Tibial artery (tissue), 4 donors: Measurements from ENCODE around the gene FTCD.

Source experiments
- DNase-seq, 2 donors: peaks; one replicate each; pipeline ENCODE4 v3.0.0-alpha.2; 2019
- H3K27ac ChIP-seq, 2 donors: fragments of 200-600 bp; sonication (generic) in 1 of 2; 1 replicate in 1 of 2; 2 replicates in 1 of 2; pipeline ENCODE4 v1.5.1; 2018 to 2019; ENCODE audit warnings: mild to moderate bottlenecking in 1 of 2
- H3K27me3 ChIP-seq, 2 donors: fragments of 200-600 bp; sonication (generic) in 1 of 2; one replicate each; pipeline versions ENCODE4 v1.5.1 to v1.6.0; 2016 to 2019
- H3K36me3 ChIP-seq, 3 donors: fragments of 200-600 bp; sonication (generic) in 2 of 3; one replicate each; pipeline ENCODE4 v1.5.1; 2016 to 2019; ENCODE audit warnings: mild to moderate bottlenecking in 2 of 3
- H3K4me1 ChIP-seq, 4 donors: fragments of 200-600 bp; sonication (generic) in 2 of 4; 1 replicate in 3 of 4; 2 replicates in 1 of 4; pipeline ENCODE4 v1.5.1; 2016 to 2019
- H3K4me3 ChIP-seq, 2 donors: fragments of 200-600 bp; sonication (generic) in 1 of 2; 1 replicate in 1 of 2; 2 replicates in 1 of 2; pipeline ENCODE4 v1.5.1; 2018 to 2019; ENCODE audit warnings: mild to moderate bottlenecking in 2 of 2
- H3K9me3 ChIP-seq, 3 donors: fragments of 200-600 bp; sonication (generic) in 1 of 3; one replicate each; pipeline ENCODE4 v1.5.1; 2016 to 2019
- CTCF ChIP-seq, 2 experiments: fragments of 200-600 bp in 1 of 2; fragments of 450-650 bp in 1 of 2; IDR thresholded peaks; one replicate each; pipeline ENCODE4 v1.5.1; 2017 to 2019; ENCODE audit warnings: antibody characterized with exemption in 2 of 2, mild to moderate bottlenecking in 1 of 2, moderate library complexity in 1 of 2
- intact Hi-C: fragments of 100-400 bp; cut with DNase I; formaldehyde crosslinking; loops from one replicate; pipeline ENCODE4 v1.15.0; 2023; ENCODE audit warnings: low total_unique reads

Gene FTCD

GRCh38 chr21:46146856-46147255 lies 8.5 kb downstream of the FTCD start:
- H3K9me3 ChIP-seq, result no peaks in the 10 kb centered on the region
- no peaks in the 10 kb centered on the region for H3K36me3 ChIP-seq
- no peak for TF ChIP-seq CTCF (IDR thresholded peaks at IDR 0.05)
- no peak overlapping the region for H3K27ac ChIP-seq
- no peak overlapping the region for H3K4me3 ChIP-seq
- peak in 1 of 2 donors; percentile 53 for DNase-seq
- peaks cover 0 to 10% (median 4%) of the 10 kb centered on the region in 4 donors for H3K4me1 ChIP-seq
- intact Hi-C loops, result loop anchor here (10.0 kb wide), 2 partner anchors 48 to 138 kb away; partner anchors contain the start of genes MCM3AP and YBEY
- peaks cover 0 to 9% of the 10 kb centered on the region in 2 donors for H3K27me3 ChIP-seq

- H3K27me3 ChIP-seq, result peaks cover 0 to 4% of the 10 kb centered on the region in 2 donors
- no peaks in the 10 kb centered on the region for H3K36me3 ChIP-seq
- intact Hi-C loops, result loop anchor here (10.0 kb wide), 2 partner anchors 49 to 139 kb away; partner anchors contain the start of genes MCM3AP and YBEY
- no peaks in the 10 kb centered on the region for H3K9me3 ChIP-seq
- no peak for TF ChIP-seq CTCF (IDR thresholded peaks at IDR 0.05)
- H3K4me3 ChIP-seq, result no peak overlapping the region
- DNase-seq, result peak in 1 of 2 donors; percentile 61
- peaks cover 0 to 10% (median 4%) of the 10 kb centered on the region in 4 donors for H3K4me1 ChIP-seq
- H3K27ac ChIP-seq, result no peak overlapping the region
Observed at GRCh38 chr21:46145840-46146691, 9.3 kb downstream of the FTCD start.

GRCh38 chr21:46145159-46145839 lies 10.1 kb downstream of the FTCD start:
- intact Hi-C loops, result loop anchor here (10.0 kb wide), 2 partner anchors 50 to 140 kb away; partner anchors contain the start of genes MCM3AP and YBEY
- TF ChIP-seq CTCF (IDR thresholded peaks at IDR 0.05), result no peak
- peak in 1 of 2 donors; percentile 60 for DNase-seq
- no peaks in the 10 kb centered on the region for H3K36me3 ChIP-seq
- no peak overlapping the region for H3K4me3 ChIP-seq
- H3K9me3 ChIP-seq, result no peaks in the 10 kb centered on the region
- H3K4me1 ChIP-seq, result peaks cover 0 to 10% (median 4%) of the 10 kb centered on the region in 4 donors
- no peak overlapping the region for H3K27ac ChIP-seq
- no peaks in the 10 kb centered on the region for H3K27me3 ChIP-seq

- DNase-seq, result no peak
- Histone ChIP-seq H3K4me3 (no peak overlapping the region), H3K27me3 (no peaks in the 10 kb centered on the region), H3K36me3 (no peaks in the 10 kb centered on the region), H3K4me1 (peaks cover 0 to 10% (median 4%) of the 10 kb centered on the region in 4 donors), H3K9me3 (no peaks in the 10 kb centered on the region), H3K27ac (no peak overlapping the region)
- no peak for TF ChIP-seq CTCF (IDR thresholded peaks at IDR 0.05)
- intact Hi-C loops, result loop anchor here (10.0 kb wide), 2 partner anchors 50 to 140 kb away; partner anchors contain the start of genes MCM3AP and YBEY
Observed at GRCh38 chr21:46144464-46145070, 10.8 kb downstream of the FTCD start.
